NCI-H2227 (cell line): ENCODE data around the gene ACAP1.
A peak's percentile ranks its signal among the peaks of the same experiment; 100 is the strongest.

ENCODE experiments used
- DNase-seq: peaks from one replicate; lab custom pipeline; 2025; ENCODE audit not compliant: unreplicated experiment; lab: John Stamatoyannopoulos, UW

The ACAP1 gene

GRCh38 chr17:7383742-7384488 lies 47.6 kb downstream of the ACAP1 start:
- no peak for DNase-seq

GRCh38 chr17:7384489-7385081 lies 48.3 kb downstream of the ACAP1 start:
- DNase-seq, result no peak

GRCh38 chr17:7388856-7389255 lies 52.5 kb downstream of the ACAP1 start:
- no peak for DNase-seq

- no peak for DNase-seq
Observed at GRCh38 chr17:7389924-7390910, 53.9 kb downstream of the ACAP1 start.

- no peak for DNase-seq
Observed at GRCh38 chr17:7391307-7391706, 55.0 kb downstream of the ACAP1 start.

- no peak for DNase-seq
Observed at GRCh38 chr17:7392696-7393612, 56.6 kb downstream of the ACAP1 start.

GRCh38 chr17:7393613-7394451 lies 57.5 kb downstream of the ACAP1 start:
- DNase-seq, result peak; percentile 68

- DNase-seq, result peak; percentile 84
Observed at GRCh38 chr17:7394452-7395191, 58.3 kb downstream of the ACAP1 start, which contains the start of gene PLSCR3. Gene PLSCR3 (minus strand): TSS chr17:7394525. CDS start chr17:7394110, 415 bp downstream.

- no peak for DNase-seq
Observed at GRCh38 chr17:7396147-7396546, 59.8 kb downstream of the ACAP1 start.

GRCh38 chr17:7398612-7399011 lies 62.3 kb downstream of the ACAP1 start:
- DNase-seq, result no peak
